ENCODE results near the gene TRAPPC3L.

Gene TRAPPC3L

DNA sequence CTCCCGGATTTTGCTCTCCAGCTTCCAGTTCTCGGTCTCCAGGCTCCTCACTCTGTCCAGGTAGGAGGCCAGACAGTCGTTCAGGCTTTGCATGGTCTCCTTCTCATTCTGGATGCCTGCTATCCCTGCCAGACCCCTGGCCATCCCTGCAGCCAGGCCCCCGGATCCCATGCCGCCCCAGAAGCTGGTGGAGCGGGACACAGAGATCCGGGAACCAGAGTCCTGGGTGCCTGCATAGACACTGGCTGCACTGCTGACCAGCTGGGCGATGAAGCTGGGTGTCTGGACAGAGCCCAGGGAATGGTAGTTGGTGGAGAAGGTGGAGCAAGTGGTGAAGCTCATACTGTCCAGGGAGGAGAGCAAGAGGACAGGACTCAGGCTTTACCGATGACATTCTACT, 87.2 kb downstream of the TRAPPC3L start:
- Mint-ChIP-seq H3K27me3 (ENCODE audit: low read depth) (peaks cover 35% of the 10 kb centered on the region), H3K9me3 (no peaks in the 10 kb centered on the region), H3K4me1 (ENCODE audit: low read depth) (peaks cover 41% of the 10 kb centered on the region), H3K36me3 (ENCODE audit: low read depth) (peaks cover 8% of the 10 kb centered on the region), H3K27ac (no peak overlapping the region), H3K4me3 (no peak overlapping the region)
- no peak for DNase-seq (ENCODE audit: low spot score)

DNA sequence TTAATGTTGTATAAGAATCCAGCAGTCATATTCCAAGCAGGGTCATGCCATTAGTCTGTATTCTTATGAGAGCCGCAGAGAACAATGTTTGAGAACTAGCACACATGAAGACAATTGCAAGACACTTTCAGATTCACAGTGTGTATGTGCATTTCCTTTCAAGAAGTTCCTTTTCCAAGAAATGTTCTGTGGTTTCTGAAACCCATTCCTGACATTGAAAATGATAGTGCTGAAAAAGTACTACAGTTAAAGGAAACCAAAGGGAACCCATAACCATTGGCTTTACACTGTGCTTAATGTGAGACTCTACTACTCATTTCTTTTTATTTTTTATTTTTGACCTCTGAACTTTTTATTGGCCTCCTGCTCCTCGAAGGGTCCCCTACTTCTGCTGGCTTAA, 88.6 kb downstream of the TRAPPC3L start:
- Mint-ChIP-seq H3K4me3 (peak overlapping the region; percentile 60), H3K27me3 (ENCODE audit: low read depth) (peaks cover 29% of the 10 kb centered on the region), H3K36me3 (ENCODE audit: low read depth) (peaks cover 3% of the 10 kb centered on the region), H3K9me3 (no peaks in the 10 kb centered on the region), H3K27ac (no peak overlapping the region), H3K4me1 (ENCODE audit: low read depth) (peaks cover 36% of the 10 kb centered on the region)
- no peak for DNase-seq (ENCODE audit: low spot score)

DNA sequence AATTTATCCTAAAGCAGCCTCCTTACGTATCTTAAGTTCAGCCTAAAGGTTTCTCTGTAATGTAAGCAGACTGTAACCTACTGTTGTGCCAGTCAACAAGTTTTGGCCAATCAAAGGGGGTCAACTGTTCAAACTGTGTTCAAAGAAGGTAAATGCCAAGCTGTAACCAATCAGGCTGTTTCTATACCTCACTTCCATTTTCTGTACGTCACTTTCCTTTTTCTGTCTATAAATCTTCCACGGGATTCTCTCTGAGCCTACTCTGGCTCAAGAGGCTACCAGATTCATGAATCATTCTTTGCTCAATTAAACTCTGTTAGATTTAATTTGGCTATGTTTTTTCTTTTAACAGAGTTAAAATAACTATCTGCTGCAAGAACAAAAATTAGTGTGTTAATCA, 89.4 kb downstream of the TRAPPC3L start:
- no peak overlapping the region for H3K4me3 Mint-ChIP-seq
- DNase-seq (ENCODE audit: low spot score), result no peak
- H3K4me1 Mint-ChIP-seq (ENCODE audit: low read depth), result peaks cover 34% of the 10 kb centered on the region
- no peak overlapping the region for H3K27ac Mint-ChIP-seq
- no peaks in the 10 kb centered on the region for H3K36me3 Mint-ChIP-seq (ENCODE audit: low read depth)
- no peaks in the 10 kb centered on the region for H3K9me3 Mint-ChIP-seq
- peaks cover 28% of the 10 kb centered on the region for H3K27me3 Mint-ChIP-seq (ENCODE audit: low read depth)

DNA sequence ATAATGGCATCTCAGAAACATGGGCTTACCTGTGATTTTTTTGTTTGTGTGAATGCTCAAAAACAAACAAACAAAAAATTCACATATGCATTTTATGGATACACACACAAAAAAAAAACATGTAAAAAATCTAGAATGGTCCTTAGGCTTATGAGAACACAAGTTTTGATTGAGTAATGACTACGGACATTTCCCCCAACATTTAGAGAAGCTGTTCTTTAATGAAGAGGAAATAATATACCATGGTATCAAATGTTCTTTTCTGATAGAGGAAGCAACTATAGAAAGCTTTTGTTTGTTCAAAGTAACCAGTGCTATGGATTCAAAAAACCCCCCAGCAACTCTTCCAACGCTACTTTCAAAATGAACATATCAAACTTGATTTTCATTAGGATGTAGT, 93.0 kb downstream of the TRAPPC3L start:
- no peaks in the 10 kb centered on the region for H3K36me3 Mint-ChIP-seq (ENCODE audit: low read depth)
- H3K4me1 Mint-ChIP-seq (ENCODE audit: low read depth), result peaks cover 28% of the 10 kb centered on the region
- H3K27ac Mint-ChIP-seq, result no peak overlapping the region
- H3K27me3 Mint-ChIP-seq (ENCODE audit: low read depth), result peaks cover 29% of the 10 kb centered on the region
- DNase-seq (ENCODE audit: low spot score), result no peak
- H3K9me3 Mint-ChIP-seq, result no peaks in the 10 kb centered on the region
- H3K4me3 Mint-ChIP-seq, result no peak overlapping the region

DNA sequence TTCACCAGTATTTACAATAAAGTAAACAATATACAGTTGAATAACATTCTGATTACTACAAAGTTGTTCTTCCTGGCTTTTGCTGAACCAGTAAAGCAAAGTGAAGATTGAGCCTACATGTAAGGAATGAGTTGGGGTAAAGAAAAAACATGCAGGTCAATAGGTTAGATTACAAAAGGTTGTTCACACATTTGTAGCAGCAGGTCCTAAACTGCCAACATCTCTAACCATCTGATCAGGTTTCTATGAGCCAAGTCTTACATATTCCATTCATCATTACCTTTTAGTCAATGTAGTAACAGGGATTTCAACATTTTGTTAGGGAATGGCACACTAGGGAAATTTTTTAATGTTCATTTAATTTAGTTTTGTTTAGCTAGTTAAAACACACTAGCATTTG, 93.6 kb downstream of the TRAPPC3L start:
- no peaks in the 10 kb centered on the region for H3K9me3 Mint-ChIP-seq
- no peaks in the 10 kb centered on the region for H3K36me3 Mint-ChIP-seq (ENCODE audit: low read depth)
- H3K27me3 Mint-ChIP-seq (ENCODE audit: low read depth), result peaks cover 29% of the 10 kb centered on the region
- no peak for DNase-seq (ENCODE audit: low spot score)
- H3K27ac Mint-ChIP-seq, result no peak overlapping the region
- peaks cover 29% of the 10 kb centered on the region for H3K4me1 Mint-ChIP-seq (ENCODE audit: low read depth)
- no peak overlapping the region for H3K4me3 Mint-ChIP-seq

DNA sequence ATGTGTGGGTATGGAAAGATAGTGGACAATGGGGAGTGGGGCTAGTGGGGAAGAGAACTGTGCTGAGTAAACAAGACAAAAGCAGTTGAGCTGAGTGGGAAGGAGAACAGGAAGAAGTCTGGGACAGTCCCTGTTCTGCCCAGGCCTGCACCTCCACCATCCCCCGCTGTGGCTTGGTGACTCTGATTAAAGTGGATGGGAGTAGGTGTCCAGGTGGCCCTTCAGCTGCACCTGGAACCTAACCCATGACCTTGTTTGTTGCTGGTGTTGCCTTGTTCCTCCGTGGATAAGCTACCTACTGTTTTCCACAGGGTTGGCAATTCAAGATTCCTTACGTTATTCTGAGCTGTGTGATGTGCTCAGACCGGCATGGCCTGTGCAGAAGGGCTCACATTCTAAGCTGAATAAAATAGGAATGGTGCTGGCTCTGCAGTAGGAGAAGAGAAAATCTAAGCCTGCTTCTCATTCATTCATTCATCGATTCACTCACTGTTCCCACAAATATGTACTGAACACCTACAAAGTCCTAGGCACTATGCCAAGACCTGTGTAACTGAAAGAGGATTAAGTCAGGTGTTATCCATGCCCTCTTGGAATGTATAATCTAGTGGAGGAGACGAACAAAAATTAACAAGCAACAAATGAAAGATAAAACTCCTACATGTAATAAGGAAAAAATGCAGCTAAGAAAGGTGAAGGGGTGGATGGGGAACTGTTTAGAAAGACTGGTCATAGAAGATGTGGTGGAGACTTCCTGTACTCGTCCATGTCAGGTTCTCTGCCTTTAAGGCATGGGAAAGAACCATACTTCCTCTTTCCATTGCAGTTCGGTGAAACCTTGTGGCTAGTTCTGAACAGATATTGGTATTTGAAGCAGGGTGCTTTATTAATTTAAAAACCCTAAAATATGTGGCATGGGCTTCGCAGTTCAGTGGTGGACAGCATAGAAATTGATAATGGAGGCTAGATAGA, 94.4 kb downstream of the TRAPPC3L start:
- Mint-ChIP-seq H3K27ac (no peak overlapping the region), H3K4me1 (ENCODE audit: low read depth) (peaks cover 24% of the 10 kb centered on the region), H3K27me3 (ENCODE audit: low read depth) (peaks cover 29% of the 10 kb centered on the region), H3K9me3 (no peaks in the 10 kb centered on the region), H3K4me3 (no peak overlapping the region), H3K36me3 (ENCODE audit: low read depth) (no peaks in the 10 kb centered on the region)
- no peak for DNase-seq (ENCODE audit: low spot score)

DNA sequence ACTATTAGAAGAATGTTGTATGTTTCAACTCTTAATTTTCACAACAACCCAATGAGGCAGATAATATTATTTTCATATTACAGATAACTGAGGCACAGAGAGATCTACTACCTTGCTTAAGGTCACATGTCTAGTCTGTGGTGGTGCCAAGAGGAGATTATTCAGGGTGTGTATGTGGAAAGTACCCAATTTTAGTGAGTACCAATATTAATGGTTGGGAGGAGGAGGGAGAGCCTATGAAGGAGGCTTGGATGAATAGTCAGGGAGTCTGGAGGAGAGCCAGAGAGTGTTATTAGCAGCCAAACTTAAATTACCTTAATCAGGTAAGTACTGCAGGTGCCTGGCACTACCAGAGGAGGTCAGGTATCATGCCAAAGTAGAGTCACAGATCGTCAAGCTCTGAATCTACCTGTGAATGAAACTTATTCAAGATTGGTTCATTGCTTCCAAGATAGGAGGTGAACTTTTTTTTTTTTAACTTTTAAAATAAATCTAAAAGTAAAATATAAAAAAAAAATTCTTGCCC, 95.2 kb downstream of the TRAPPC3L start:
- no peak overlapping the region for H3K4me3 Mint-ChIP-seq
- H3K36me3 Mint-ChIP-seq (ENCODE audit: low read depth), result no peaks in the 10 kb centered on the region
- no peak overlapping the region for H3K27ac Mint-ChIP-seq
- H3K4me1 Mint-ChIP-seq (ENCODE audit: low read depth), result peaks cover 25% of the 10 kb centered on the region
- peaks cover 29% of the 10 kb centered on the region for H3K27me3 Mint-ChIP-seq (ENCODE audit: low read depth)
- no peaks in the 10 kb centered on the region for H3K9me3 Mint-ChIP-seq
- DNase-seq (ENCODE audit: low spot score), result no peak

DNA sequence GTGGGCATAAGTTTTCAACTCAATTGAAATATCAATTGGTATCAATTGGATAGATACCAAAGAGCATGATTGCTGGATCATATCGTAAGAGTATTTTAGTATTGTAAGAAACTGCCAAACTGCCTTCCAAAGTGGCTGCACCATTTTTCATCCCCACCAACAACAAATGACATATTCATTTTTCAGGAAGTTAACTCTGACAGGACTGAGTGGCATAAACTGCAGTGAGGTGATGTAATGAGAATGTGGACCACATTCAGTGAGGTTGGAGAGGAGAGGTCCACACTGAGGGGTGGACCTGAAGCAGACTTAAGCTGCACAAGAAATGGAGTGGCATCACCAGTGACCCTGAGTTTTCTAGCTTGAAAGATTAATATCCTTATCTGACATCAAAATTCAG, 95.9 kb downstream of the TRAPPC3L start:
- Mint-ChIP-seq H3K27me3 (ENCODE audit: low read depth) (peaks cover 27% of the 10 kb centered on the region), H3K4me3 (no peak overlapping the region), H3K4me1 (ENCODE audit: low read depth) (peaks cover 30% of the 10 kb centered on the region), H3K36me3 (ENCODE audit: low read depth) (no peaks in the 10 kb centered on the region), H3K9me3 (no peaks in the 10 kb centered on the region), H3K27ac (no peak overlapping the region)
- DNase-seq (ENCODE audit: low spot score), result no peak

DNA sequence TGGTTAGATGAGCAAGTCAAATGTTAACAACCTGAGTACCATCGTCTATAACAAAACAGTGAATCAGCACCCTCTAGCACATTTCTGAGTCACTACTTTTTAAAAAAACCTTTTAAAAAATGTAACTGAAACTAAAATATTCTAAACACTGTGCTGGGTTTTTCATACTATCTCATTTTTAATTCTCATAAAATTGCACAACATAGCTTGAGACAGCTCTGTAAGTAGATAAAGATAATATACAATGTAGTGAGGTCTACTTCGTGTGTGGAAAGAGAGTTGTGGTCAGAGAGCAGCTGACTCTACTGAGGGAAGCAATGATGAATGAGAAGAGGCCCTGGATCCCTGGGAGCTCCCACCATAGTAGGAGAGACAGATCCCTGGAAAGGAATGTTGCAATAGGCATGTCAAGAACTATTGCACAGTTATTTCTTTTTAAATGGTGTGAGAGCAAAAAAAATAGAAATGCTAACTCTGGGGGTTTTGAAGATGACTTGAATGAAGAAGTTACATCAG, 97.9 kb downstream of the TRAPPC3L start:
- H3K4me3 Mint-ChIP-seq, result no peak overlapping the region
- no peak for DNase-seq (ENCODE audit: low spot score)
- no peak overlapping the region for H3K27ac Mint-ChIP-seq
- no peaks in the 10 kb centered on the region for H3K36me3 Mint-ChIP-seq (ENCODE audit: low read depth)
- H3K9me3 Mint-ChIP-seq, result no peaks in the 10 kb centered on the region
- H3K4me1 Mint-ChIP-seq (ENCODE audit: low read depth), result peaks cover 33% of the 10 kb centered on the region
- peaks cover 17% of the 10 kb centered on the region for H3K27me3 Mint-ChIP-seq (ENCODE audit: low read depth)

DNA sequence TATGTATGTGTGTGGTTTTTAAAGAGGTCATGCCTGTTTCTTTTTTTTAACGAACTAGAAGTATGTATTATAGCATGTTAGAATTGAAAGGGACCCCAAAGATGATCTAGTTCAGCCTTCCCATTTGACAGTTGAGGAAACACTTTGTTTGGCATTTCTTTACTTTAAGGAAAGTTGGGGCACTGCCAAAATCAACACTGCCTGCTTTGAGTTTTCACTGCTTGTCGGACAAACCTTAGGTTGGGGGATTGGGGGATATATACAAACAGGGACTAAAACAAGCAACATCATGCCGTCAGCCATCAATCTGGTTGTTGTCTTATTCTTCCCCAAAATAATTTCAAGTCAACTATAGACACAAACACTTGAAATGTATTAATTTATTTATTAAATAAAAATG, 98.4 kb downstream of the TRAPPC3L start:
- no peak for DNase-seq (ENCODE audit: low spot score)
- Mint-ChIP-seq H3K9me3 (no peaks in the 10 kb centered on the region), H3K4me3 (no peak overlapping the region), H3K27me3 (ENCODE audit: low read depth) (peaks cover 22% of the 10 kb centered on the region), H3K4me1 (ENCODE audit: low read depth) (peaks cover 33% of the 10 kb centered on the region), H3K36me3 (ENCODE audit: low read depth) (no peaks in the 10 kb centered on the region), H3K27ac (no peak overlapping the region)

DNA sequence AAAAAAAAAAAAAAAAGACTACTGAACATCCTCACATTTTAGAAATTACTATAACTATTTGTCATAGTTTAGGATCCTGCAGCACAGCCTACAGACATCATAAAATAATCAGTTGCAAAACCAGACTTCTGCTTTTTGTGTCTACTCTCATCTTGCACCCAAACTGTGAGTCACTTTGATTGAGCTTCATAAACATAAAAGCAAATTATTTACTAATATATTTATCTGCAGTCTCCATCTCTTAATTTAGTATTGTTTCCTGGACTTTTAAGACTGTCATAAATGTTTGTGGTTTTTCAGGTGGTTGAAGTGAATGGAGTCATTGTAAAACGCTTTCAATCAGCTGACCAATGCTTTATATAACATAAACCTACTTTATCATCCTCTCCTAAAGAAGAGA, 99.1 kb downstream of the TRAPPC3L start:
- H3K27me3 Mint-ChIP-seq (ENCODE audit: low read depth), result peaks cover 26% of the 10 kb centered on the region
- no peak overlapping the region for H3K4me3 Mint-ChIP-seq
- no peak overlapping the region for H3K27ac Mint-ChIP-seq
- DNase-seq (ENCODE audit: low spot score), result no peak
- no peaks in the 10 kb centered on the region for H3K36me3 Mint-ChIP-seq (ENCODE audit: low read depth)
- no peaks in the 10 kb centered on the region for H3K9me3 Mint-ChIP-seq
- H3K4me1 Mint-ChIP-seq (ENCODE audit: low read depth), result peaks cover 31% of the 10 kb centered on the region

DNA sequence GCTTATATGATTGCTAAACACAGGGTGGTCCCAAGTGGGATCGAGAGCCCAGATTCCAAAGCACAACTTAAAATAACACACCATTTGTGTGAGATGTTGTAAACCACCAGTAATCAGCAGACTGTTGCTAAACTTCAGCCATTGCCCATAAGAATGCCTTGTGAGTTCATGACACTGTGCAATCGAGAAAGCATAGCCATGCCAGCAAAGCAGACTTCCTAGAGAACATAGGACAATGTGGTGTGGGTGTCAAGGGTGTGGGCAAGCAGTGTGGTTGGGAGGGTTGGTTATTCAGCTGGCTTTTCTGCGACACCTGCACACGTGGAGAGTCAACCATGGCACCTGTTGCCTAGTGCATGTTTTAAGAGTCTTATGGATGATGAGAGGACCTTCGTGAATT, 100.4 kb downstream of the TRAPPC3L start:
- H3K36me3 Mint-ChIP-seq (ENCODE audit: low read depth), result no peaks in the 10 kb centered on the region
- no peaks in the 10 kb centered on the region for H3K9me3 Mint-ChIP-seq
- H3K27me3 Mint-ChIP-seq (ENCODE audit: low read depth), result peaks cover 35% of the 10 kb centered on the region
- DNase-seq (ENCODE audit: low spot score), result no peak
- no peak overlapping the region for H3K27ac Mint-ChIP-seq
- no peak overlapping the region for H3K4me3 Mint-ChIP-seq
- H3K4me1 Mint-ChIP-seq (ENCODE audit: low read depth), result peaks cover 24% of the 10 kb centered on the region
